HG02763 (cell line): ENCODE results near the gene PARD3B.

Experiments
- ATAC-seq: cut with Tn5 transposase; IDR thresholded peaks from one replicate; pipeline ENCODE4 v1.9.1; 2021; ENCODE audit warnings: mild to moderate bottlenecking, moderate library complexity; ENCODE audit not compliant: unreplicated experiment

The PARD3B gene

DNA sequence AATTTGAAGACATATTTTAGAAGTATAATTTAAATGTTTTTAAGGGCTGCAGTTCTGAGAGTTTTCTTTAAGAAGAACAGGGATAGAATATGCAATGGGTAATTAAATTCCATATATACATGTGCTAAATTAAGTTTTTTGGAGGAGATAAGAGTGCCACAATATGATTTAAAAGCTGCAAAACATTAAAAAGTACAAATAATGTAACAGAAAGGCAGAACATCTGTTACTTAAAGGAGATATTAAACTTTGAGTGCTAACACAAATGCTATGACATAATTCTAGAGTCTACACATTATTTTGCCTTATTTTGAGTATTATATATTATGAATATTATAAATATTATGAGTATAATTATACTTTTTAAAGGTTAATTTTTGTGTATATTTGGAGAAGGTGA lies 102.4 kb downstream of the PARD3B start:
- ATAC-seq = no peak

DNA sequence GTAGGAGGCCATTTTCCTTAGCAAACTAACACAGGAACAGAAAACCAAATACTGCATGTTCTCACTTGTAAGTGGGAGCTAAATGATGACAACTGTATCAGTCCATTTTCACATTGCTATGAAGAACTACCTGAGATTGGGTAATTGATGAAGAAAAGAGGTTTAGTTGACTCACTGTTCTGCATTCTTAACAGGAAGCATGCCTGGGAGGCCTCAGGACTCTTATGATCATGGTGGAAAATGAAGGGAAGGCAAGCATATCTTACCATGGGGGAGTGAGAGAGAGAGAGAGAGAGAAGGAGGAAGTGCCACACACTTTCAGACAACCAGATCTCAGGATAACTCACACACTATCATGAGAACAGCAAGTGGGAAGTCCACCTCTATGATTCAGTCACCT lies 105.3 kb downstream of the PARD3B start:
- no peak for ATAC-seq

DNA sequence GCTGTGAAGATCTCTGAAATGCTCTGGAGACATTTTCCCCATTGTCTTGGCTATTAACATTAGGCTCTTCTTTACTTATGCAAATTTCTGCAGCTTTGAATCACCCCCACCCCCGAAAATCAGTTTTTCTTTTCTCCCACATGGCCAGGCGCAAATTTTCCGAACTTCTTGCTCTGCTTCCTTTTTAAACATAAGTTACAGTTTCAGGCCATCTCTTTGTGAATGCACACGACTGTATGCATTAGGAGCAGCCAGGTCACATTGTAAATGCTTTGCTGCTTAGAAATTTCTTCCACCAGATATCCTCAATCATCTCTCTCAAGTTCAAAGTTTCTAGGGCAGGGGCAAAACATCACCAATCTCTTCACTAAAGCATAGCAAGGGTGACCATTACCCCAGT lies 106.8 kb downstream of the PARD3B start:
- no peak for ATAC-seq

DNA sequence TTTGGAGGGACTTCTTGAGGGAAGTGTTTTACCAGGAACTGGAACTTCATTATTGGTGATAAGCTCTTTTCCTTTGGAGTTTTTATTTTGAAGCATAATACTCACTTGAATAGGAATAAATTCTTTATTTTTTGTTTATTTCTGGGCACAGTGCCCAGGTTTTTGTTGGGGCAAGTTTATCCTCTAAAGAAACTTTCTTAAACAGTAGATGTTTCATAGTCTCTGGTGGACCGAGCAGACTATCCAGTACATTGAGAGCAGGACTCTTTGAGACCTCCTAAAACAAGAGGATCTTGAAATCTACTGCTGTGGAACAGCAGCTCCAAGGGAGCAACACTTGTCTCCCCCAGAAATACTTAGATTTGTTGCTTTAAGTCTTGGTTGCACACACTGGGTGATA lies 109.4 kb downstream of the PARD3B start:
- ATAC-seq = no peak

DNA sequence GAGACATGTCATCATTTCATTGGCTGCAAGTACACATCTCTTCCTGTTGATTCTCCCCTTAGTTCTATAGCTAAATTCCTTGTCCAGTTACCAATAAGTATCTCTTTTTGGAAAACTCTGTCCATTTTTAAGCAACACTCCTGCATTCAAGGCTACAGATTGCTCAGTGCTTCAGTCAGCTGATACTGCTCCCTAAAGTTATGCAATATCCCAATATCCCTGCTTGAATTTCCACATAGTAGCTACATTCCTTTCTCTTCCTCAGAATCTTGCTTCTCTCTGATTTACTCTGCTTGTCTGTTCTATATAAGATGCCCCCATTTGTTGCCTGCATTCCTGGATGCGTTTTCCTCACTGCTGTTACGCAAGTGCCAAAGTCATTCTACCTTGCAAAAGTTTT lies 109.8 kb downstream of the PARD3B start:
- no peak for ATAC-seq

DNA sequence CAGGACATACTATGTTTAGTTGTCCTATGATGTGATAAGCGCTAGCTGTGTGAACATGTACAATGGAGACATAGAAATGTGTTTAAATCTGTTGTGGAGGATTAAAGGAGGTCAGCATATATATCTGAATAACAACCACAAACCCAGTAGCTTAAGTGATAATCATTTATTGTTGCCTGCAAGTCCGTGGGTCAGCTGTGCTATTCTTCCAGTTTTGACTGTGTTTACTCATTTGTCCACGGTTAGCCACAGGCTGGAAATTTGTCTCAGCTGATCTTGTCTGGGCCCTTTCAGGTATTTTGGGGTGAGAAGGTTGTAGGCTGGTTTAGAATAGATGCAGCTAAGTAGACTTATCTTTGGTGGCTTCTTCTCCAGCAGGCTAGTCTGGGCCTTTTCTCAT lies 110.4 kb downstream of the PARD3B start:
- ATAC-seq = no peak

DNA sequence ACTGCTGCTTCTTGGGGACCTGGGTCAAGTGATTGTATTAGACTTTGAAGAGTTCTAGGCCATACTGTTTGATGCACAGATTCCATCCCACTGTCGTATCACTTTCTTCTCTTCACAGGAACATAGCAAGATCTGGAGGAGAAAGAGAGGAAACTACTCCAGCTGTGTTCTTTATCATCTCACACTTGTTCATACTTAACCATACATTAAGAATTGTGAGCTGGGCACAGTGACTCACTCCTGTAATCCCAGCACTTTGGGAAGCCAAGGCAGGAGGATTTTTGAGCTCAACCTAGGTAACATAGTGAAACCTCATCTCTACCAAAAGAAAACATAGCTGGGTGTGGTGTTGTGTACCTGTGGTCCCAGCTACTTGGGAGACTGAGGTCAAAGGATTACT lies 111.7 kb downstream of the PARD3B start:
- no peak for ATAC-seq

DNA sequence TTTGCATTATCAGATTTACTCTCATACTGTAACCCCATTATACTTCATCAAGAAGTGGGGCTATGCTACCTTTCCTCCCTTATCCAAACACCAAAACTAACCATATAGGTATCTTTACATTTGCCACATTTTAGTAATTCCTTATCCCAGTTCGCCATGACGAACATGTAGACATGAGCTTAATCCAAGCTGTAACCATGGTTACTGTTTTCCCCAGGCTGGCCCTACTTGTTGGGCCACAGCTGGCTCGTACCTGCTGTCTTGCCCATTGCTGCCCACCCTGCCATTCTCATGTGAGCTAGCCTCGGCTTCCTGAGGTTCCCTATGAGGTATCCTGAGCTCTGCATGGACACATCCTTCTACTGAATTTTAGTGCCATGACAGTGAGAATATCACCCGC lies 117.7 kb downstream of the PARD3B start:
- no peak for ATAC-seq

DNA sequence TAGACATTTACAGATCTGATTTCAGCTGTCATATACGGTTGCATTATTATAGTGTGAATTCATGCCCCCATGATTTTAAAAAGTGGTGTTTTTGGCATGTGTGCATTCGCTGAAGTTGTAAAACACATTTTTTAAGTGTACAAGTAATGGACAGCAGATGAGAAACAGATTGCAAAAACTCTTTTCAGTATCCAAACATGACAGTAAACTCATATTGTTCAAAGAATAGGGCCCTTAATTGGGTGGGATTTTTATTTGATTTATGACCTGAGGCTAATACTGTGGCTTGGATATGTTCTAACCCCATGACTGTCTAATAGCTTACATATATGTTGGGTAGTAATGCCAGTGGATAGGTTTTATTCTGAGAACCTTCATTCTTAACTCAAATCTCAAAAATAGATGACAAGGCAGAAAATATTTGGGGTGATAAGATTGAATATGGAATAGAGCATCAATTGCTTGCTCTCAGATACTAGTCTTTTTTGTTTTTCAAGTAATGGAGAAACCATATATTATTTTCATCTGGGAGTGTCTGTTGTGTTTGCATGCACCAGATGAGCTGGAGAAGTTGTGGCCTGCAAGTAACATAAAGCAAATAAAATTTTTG lies 118.6 kb downstream of the PARD3B start:
- ATAC-seq = no peak

DNA sequence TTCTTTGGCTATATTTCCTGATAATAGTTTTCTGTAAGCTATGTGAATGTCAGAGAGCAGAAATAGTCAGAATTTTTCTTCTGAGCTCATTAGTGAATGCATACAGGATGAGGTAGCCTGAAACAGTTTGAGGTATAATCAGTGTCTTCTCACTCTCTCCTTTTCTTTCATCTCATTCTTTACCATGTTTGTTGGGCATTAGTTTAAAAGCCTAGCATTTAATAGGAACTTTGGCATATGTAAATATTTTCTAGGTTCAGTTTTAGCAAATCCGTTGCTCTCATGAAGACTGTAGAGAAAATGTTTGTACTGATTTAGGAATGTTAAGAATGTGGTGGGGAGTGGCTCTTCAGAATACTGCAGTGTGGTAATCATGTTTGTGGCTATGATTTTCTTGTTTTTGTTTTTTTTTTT lies 119.4 kb downstream of the PARD3B start:
- no peak for ATAC-seq

DNA sequence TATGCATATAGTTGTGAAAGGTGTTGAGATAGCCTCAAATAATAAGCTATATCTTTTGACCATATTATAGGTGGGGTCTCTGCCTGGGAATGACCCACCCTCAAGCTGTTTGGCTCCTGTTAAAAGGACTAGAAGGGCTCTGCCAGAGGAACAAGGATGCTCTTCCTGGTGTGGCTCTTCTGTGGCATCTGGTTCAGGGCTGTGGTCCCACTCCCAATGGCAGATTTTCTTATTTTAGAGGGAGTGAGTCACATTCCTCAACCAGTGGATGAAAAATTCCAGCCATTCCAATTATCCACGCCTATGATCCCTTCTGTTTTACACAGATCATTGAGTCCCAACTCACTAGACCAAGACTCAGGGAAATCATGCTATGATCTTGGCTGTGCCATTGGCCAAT lies 119.9 kb downstream of the PARD3B start:
- ATAC-seq = no peak

DNA sequence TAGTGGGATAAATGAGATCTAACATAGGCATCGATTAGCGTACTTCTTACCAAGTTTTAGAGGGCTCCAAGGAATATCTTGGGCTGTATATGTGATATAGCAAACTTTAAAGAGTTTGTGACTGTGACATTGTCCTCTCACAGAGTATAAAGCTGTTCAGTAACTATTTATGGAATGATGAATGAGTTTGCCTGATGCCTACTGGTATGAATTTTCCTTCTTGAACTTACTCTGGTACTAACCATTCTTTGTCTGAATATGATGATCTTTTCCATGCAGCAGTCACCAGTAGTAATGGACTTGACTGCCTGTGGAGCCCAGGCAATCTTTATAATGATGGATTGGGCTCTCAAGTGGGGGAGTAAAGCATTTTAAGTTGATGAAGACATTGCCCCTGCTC lies 120.5 kb downstream of the PARD3B start:
- ATAC-seq = no peak

DNA sequence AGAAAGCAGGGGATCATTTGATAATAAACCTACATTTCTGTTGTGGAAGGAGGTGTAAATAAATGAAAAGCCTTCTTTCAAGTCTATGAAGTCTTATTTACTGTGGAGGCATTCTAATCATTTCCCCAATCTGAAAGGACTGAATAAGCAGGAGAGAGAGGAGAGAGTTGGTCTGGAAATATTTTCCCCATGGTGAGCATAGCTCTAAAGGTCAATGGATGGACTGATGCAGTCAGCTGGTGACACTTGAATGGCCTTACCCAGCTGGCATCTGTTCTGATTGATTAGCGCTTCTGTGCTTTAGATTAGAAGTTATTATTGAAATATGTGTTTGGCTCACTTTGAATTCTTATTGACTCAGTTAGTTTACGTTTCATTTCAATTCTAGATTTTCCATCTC lies 122.7 kb downstream of the PARD3B start:
- no peak for ATAC-seq

DNA sequence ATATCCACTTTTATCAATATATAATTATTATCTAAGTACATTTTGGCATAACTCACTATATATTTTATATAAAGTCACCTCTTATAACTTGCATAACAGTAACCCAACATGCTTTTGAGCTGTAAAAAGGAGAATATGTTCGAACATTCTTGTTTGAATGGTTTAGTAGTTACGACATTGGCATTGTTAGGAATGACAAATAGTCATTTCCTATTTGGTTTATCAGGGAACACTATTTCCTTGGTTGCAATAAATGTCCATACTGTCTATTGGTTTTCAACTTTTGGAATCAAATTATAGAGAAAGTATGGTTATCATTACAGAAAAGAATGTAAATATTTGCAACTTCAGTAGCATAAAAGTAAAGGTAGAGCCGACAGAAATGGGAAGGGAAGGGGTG lies 124.1 kb downstream of the PARD3B start:
- no peak for ATAC-seq

DNA sequence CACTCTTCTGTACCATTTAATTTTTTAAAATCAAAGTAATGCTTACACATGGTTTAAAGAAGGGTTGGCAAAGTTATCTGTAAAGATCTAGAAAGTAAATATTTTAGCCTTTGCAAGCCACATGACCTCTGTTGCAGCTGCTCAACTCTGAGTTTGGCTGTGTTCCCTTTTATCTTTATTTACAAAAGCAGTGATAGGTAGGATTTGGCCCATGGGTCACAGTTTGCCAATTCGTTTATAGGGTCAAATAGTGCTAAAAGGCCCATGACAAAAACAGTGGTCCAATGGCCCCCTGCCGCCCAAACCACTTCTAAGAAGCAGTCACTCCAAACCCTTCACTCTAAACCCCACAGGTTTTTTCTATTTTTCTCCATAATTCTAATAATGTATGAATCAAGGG lies 124.8 kb downstream of the PARD3B start:
- no peak for ATAC-seq

DNA sequence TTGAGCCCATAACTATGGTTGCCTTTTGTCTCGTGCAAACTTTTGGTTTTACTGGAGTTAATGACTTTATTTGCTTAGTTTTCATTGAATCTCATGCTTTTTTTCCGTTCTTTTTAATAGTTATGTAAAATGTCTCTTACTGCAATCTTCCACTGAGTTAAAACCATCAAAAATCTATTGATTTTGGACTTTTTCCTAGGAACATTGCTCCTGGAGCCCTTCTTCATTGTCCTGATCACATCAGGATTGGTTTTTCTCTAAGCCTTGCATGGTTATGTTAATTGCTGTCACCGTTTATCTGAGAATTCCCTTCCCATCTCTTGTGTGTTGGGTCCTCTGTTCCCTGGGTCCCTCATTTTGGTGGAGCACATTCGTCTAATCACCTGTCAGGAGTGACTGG lies 125.5 kb downstream of the PARD3B start:
- no peak for ATAC-seq

DNA sequence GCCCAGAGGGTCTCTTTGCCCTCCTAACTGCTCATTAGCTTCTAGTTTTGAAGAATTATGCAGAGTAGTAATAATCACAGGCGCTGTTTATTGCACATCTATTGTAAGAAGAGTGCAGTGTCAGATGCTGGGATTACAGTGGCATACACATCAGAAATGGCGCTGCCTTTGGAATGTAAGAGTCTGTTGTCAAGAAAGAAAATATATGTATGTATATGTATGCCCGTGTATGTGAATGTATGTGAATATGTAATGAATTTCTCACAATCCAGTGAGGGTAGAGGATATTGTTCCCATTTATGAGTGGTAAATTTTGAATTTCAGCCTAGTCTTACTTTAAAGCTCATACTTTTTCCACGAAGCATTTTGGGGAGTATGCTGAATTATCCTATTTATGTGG lies 127.5 kb downstream of the PARD3B start:
- no peak for ATAC-seq

DNA sequence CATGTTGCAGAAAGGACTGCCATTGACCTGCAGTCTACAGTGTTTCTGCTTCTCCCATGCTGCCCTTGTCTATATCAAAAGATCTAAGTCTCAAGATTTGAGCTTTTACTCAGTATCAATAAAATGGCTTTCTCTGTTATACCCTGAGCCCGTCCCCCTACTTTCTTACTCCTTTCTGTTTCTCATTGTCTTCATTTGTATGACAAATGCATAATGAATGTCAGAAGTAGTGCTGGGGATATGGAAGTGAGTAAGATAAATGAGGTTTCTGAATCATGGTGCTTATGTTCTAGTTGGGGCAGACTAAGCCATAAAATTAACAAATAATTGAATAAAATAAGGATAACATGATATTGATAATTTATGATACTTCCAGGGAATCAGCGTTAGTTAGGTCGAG lies 128.6 kb downstream of the PARD3B start:
- no peak for ATAC-seq

DNA sequence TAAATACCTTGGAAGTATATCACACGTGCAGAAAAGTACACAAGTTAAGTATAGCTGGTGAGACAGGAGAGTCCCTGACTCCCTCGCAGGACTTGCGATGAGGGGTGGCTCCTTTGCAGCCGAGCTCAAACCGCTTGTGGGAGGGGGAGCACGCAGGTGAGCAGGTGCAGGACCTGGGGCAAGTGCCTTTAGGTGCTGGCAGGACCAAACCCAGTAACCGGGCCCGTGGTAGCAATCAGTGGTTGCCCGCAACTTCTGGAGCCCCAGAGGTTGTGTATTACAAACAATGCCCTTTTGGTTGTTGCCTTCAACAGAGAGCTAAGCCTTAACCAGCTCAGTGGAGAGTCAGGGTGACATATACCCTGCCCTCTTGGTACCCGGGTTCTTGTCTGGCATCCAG lies 132.8 kb downstream of the PARD3B start:
- ATAC-seq = no peak

DNA sequence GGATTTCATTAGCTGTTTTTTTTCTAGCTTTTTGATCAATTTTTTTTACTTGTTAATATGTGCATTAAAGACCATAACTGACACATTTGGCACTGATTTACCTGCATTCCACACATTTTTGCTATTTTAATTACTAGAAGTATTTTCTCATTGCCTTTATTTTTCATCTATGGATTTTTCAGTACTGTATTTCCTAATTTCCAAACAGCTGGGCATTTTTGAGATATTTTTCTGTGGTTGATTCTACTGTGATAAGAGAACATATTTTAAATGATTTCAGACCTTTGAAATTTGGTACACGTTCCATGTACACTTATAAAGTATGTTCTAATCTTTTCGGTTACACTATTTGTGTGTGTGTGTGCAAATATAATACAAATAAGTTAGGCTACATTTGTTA lies 135.3 kb downstream of the PARD3B start:
- no peak for ATAC-seq

DNA sequence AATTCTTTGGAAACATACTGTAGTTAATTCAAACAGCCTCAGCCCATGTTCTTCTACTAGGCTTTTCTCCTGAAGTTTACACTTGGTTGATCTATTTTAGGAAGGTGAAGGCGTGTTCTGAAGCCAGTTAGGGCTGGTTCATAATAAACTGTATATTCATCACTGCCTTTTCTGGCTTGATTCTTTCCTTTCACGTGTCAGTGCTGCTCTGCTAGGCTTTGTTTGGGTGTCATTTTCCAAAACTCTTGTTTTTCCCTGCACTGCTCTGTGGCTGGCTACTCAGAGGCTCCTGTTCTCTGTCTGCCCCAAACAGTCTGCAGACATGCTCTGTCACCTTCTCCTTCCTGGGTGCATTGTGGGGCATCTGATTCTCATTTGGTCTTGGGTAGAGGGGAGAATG lies 136.1 kb downstream of the PARD3B start:
- no peak for ATAC-seq

DNA sequence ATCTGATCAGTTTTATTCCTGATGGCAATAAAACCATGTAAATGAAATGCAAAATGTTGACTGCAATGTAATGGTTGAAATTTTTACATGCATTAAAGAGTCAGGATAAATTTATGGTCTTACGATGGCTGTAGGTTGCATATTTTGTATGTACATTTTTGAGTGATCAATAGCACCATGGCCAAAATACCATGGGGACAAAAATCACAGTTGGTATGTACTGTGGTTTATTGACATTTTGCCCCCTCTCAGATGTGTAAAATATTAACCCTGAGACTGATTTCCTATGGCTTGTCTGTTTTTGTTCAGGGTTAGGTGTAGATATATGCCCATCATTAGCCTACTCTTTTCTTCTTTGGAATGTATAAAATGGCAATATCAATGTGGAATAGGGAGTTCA lies 138.1 kb downstream of the PARD3B start:
- ATAC-seq = no peak

DNA sequence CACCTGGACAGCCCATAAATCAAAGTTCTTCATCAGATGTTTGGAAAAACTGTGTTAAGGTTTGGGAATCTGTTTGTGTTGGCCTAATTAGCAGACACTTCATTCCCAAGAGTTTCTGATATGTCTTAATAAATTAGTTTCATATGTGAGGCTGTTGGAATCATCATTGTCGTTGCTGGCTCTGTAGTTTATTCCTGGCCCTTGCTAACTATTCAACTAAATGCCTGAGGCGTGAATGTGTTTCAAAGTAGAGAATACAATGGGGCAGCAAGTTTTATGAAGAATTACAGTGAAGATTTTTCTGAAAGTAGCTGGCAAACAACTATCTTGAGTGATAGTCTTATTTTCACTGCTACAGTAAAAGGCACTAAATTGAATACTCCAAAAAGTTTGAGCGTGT lies 141.1 kb downstream of the PARD3B start:
- no peak for ATAC-seq

DNA sequence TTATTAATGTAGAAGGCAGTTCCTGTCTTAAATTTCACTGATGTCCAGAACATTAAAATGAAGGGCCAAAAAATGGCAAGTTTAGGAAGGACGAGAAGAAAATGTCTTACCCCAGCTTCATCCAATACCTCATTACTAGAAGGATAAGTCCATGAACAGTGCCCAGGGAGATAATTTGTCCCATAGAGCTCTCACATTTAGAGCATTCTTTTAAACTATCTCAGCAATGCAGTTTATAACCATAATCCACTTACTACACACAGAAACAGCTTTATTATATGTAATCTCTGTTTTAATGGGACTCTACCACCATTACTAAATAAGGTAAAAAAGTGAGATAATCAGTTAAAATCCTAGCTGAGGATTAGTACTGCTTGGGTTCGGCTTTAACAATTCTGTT lies 142.5 kb downstream of the PARD3B start:
- ATAC-seq = no peak
